Activated B cell treated with CpG ODN at 0.5 μM for 24 hours (primary cell): ENCODE data around the gene ANKRD55. TPM values are rescaled to one million over a fixed set of nuclear protein-coding genes. Genes with fewer than 3 reads are reported as not detected.
"Not testable (repeated sequence)": the region's sequence is repeated elsewhere in the genome, so short reads cannot be mapped to it uniquely, and the experiment has no call there.

ENCODE experiments used
- ATAC-seq: fragments of 200-7000 bp; cut with Tn5 transposase; one replicate; pipeline ENCODE4 v1.10.0; 2021; ENCODE audit warnings: low read depth, mild to moderate bottlenecking, moderate library complexity
- CTCF ChIA-PET: fragments of 350-600 bp; sonication (Branson Sonifier 250); formaldehyde crosslinking; loops from one replicate; lab custom pipeline; 2021; ENCODE audit warnings: antibody characterized with exemption; lab: Charles Lee
- POLR2A ChIA-PET: fragments of 350-600 bp; sonication (Branson Sonifier 250); formaldehyde crosslinking; loops from one replicate; lab custom pipeline; 2021; ENCODE audit warnings: antibody characterized with exemption; lab: Charles Lee
- DNase-seq: peaks from one replicate; pipeline ENCODE4 v3.0.0; 2022
- H3K27ac Mint-ChIP-seq: one replicate; pipeline ENCODE4 v1.8.0; 2020; ENCODE audit warnings: mixed read lengths
- H3K27me3 Mint-ChIP-seq: one replicate; pipeline ENCODE4 v1.8.0; 2021; ENCODE audit warnings: mixed read lengths
- H3K36me3 Mint-ChIP-seq: one replicate; pipeline ENCODE4 v1.8.0; 2021; ENCODE audit warnings: low read depth, mixed read lengths
- H3K4me1 Mint-ChIP-seq: one replicate; pipeline ENCODE4 v1.8.0; 2021; ENCODE audit warnings: mixed read lengths
- H3K4me3 Mint-ChIP-seq: one replicate; pipeline ENCODE4 v1.8.0; 2020; ENCODE audit warnings: mild to moderate bottlenecking, mixed read lengths
- H3K9me3 Mint-ChIP-seq: one replicate; pipeline ENCODE4 v1.8.0; 2020; ENCODE audit warnings: mixed read lengths
- intact Hi-C: fragments of 100-400 bp; cut with micrococcal nuclease; formaldehyde crosslinking; loops from one replicate; pipeline ENCODE4 v1.15.1; 2024
- total RNA-seq: library from RNA; stranded (reverse); gene quantifications from 2 replicates; pipeline ENCODE4 v1.2.3, GENCODE V29; 2022
- TF ChIP-seq, protein P1 (sequence below): fragments of 200-600 bp; IDR thresholded peaks from one replicate; pipeline ENCODE4 v1.8.0; 2022; ENCODE audit warnings: antibody characterized with exemption, mild to moderate bottlenecking

The ANKRD55 gene
- total RNA-seq, 1 donor from 2014 or later = not detected

DNA sequence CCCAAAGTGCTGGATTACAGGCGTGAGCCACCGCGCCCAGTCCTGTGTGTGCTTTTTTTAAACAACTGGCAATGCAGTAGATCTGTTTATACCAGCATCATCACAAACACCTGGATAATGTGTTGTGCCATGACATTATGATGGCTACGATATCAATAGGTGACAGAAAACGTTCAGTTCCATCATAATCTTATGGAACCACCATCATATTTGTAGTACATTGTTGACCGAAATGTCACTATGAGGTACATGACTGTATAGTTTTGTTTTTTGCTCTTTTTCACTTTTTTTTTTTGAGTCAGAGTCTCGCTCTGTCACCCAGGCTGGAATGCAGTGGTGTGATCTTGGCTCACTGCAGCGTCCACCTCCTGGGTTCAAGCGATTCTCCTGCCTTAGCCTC lies 24.4 kb downstream of the ANKRD55 start:
- H3K36me3 Mint-ChIP-seq = no peaks in the 10 kb centered on the region
- TF ChIP-seq, protein P1, sequence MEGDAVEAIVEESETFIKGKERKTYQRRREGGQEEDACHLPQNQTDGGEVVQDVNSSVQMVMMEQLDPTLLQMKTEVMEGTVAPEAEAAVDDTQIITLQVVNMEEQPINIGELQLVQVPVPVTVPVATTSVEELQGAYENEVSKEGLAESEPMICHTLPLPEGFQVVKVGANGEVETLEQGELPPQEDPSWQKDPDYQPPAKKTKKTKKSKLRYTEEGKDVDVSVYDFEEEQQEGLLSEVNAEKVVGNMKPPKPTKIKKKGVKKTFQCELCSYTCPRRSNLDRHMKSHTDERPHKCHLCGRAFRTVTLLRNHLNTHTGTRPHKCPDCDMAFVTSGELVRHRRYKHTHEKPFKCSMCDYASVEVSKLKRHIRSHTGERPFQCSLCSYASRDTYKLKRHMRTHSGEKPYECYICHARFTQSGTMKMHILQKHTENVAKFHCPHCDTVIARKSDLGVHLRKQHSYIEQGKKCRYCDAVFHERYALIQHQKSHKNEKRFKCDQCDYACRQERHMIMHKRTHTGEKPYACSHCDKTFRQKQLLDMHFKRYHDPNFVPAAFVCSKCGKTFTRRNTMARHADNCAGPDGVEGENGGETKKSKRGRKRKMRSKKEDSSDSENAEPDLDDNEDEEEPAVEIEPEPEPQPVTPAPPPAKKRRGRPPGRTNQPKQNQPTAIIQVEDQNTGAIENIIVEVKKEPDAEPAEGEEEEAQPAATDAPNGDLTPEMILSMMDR = no peak
- peaks cover 6% of the 10 kb centered on the region for H3K27me3 Mint-ChIP-seq
- H3K27ac Mint-ChIP-seq = no peak overlapping the region
- intact Hi-C loops = no loop called here
- ATAC-seq (no peak), DNase-seq (no peak)
- no peaks in the 10 kb centered on the region for H3K4me1 Mint-ChIP-seq
- POLR2A ChIA-PET = no interaction called here
- H3K9me3 Mint-ChIP-seq = peaks cover 3% of the 10 kb centered on the region
- no peak overlapping the region for H3K4me3 Mint-ChIP-seq
- CTCF ChIA-PET = interaction anchor here (1.0 kb wide), 1 partner anchor 7 kb away, joined by 3 read pairs; no protein-coding TSS in a partner anchor

DNA sequence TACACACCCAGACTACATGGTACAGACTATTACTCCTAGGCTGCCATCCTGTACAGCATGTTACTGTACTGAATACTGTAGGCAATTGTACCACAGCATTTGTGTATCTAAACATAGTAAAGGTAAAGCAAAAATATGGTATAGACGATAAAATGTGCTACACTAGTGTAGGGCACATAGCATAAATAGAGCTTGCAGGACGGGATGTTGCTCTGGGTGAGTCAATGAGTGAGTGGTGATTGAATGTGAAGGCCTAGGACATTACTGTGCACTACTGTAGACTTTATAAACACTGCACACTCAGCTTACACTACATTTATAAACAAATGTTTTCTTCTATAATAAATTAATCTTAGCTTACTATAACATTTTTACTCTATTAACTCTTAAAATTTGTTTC lies 25.6 kb downstream of the ANKRD55 start:
- H3K36me3 Mint-ChIP-seq = no peaks in the 10 kb centered on the region
- TF ChIP-seq, protein P1 = no peak
- peaks cover 6% of the 10 kb centered on the region for H3K27me3 Mint-ChIP-seq
- intact Hi-C loops = no loop called here
- H3K27ac Mint-ChIP-seq = no peak overlapping the region
- DNase-seq (no peak), ATAC-seq (no peak)
- H3K4me1 Mint-ChIP-seq = no peaks in the 10 kb centered on the region
- H3K9me3 Mint-ChIP-seq = no peaks in the 10 kb centered on the region
- H3K4me3 Mint-ChIP-seq = no peak overlapping the region
- ChIA-PET POLR2A (interaction anchor here (0.6 kb wide), 1 partner anchor 271 kb away, joined by 12 read pairs; no protein-coding TSS in a partner anchor), CTCF (interaction anchor here (0.6 kb wide), 1 partner anchor 631 kb away, joined by 3 read pairs; no protein-coding TSS in a partner anchor)

DNA sequence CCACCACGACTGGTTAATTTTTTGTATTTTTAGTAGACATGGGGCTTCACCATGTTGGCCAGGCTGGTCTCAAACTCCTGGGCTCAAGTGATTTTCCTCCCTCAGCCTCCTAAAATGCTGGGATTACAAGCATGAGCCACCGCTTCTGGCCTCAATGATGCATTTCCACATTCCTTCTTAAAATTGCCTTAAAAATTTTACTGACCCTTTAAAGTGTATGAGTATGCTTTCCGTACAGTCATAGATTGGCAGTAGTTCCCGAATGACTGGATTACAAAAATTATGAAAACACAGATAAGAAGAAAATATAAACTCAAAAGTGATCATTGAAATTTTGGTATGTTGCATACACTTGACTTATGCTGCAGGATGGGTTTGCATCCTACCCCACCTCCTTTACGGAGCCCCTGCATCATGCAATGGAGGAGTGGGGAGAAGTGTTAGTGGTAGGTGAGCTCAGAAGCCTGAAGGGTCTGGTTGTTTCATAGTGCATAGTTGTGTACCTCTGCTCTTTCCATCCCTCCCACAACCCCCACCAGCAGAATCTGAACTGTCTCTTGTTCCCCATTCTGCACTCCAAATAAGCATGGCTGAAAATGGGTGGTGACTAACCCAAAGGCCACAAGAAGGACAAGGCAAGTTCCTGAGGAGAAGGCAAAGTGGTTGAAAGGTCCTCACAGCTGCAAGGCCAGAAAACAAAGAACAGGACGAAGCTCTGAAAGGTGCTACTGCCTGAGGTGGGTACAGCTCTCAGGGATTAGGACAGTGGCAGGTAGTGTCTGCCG lies 26.8 kb downstream of the ANKRD55 start:
- H3K36me3 Mint-ChIP-seq = no peaks in the 10 kb centered on the region
- DNase-seq (no peak), ATAC-seq (no peak)
- no peak overlapping the region for H3K4me3 Mint-ChIP-seq
- H3K27me3 Mint-ChIP-seq = peaks cover 6% of the 10 kb centered on the region
- POLR2A ChIA-PET = no interaction called here
- H3K4me1 Mint-ChIP-seq = peaks cover 3% of the 10 kb centered on the region
- CTCF ChIA-PET = interaction anchor here (0.7 to 1.5 kb wide), 2 partner anchors 250 to 270 kb away, joined by 3 to 5 read pairs; no protein-coding TSS in a partner anchor
- TF ChIP-seq, protein P1 = no peak
- no peaks in the 10 kb centered on the region for H3K9me3 Mint-ChIP-seq
- intact Hi-C loops = no loop called here
- no peak overlapping the region for H3K27ac Mint-ChIP-seq

DNA sequence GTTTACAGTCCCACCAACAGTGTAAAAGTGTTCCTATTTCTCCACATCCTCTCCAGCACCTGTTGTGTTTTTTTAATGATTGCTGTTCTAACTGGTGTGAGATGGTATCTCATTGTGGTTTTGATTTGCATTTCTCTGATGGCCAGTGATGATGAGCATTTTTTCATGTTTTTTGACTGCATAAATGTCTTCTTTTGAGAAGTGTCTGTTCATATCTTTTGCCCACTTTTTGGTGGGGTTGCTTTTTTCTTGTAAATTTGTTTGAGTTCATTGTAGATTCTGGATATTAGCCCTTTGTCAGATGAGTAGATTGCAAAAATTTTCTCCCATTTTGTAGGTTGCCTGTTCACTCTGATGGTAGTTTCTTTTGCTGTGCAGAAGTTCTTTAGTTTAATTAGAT lies 29.2 kb downstream of the ANKRD55 start:
- CTCF ChIA-PET, H3K9me3 Mint-ChIP-seq, POLR2A ChIA-PET, DNase-seq, H3K27me3 Mint-ChIP-seq, H3K27ac Mint-ChIP-seq, H3K4me3 Mint-ChIP-seq, H3K4me1 Mint-ChIP-seq, ATAC-seq, H3K36me3 Mint-ChIP-seq: not testable (repeated sequence)
- intact Hi-C loops = loop anchor here (5.0 kb wide), 2 partner anchors 512 to 862 kb away; no protein-coding TSS in a partner anchor

DNA sequence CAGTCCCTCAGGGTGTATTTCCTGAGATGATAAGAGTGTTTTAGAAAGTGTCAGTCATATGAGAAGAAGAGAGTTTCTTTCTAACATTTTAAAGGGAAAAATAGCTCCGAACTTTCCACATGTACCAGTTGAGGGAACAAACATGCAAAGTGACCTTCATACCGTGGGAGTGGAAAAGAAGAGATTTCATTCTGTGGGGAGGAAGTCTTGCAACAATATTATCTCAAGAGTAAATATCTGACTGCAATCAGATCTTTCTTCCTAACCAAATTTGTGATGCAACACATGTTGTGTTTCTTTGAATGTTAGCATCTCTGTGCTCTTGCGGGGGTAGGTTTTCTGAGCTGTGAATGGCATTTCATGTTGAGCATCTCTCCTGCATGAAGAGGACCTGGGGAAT lies 30.6 kb downstream of the ANKRD55 start:
- Mint-ChIP-seq H3K4me1 (peaks cover 4% of the 10 kb centered on the region), H3K36me3 (no peaks in the 10 kb centered on the region), H3K27ac (no peak overlapping the region), H3K9me3 (no peaks in the 10 kb centered on the region), H3K4me3 (no peak overlapping the region), H3K27me3 (no peaks in the 10 kb centered on the region)
- DNase-seq (no peak), ATAC-seq (no peak)
- TF ChIP-seq, protein P1 = no peak
- intact Hi-C loops = loop anchor here (5.0 kb wide), 2 partner anchors 510 to 860 kb away; no protein-coding TSS in a partner anchor
- CTCF ChIA-PET = interaction anchor here (3.4 kb wide), 1 partner anchor 266 kb away, joined by 76 read pairs; no protein-coding TSS in a partner anchor
- POLR2A ChIA-PET = no interaction called here

DNA sequence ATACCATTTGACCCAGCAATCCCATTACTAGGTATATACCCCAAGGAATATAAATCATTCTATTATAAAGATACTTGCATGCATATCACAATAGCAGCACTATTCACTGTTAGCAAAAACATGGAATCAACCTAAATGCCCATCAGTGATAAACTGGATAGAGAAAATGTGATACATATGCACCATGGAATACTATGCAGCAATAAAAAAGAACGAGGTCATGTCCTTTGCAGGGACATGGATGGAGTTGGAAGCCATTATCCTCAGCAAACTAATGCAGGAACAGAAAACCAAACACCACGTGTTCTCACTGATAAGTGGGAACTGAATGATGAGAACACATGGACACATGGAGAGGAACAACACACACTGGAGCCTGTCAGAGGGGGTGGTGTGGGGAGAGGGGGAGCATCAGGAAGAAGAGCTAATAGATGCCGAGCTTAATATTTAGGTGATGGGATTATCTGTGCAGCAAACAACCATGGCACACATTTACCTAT lies 31.3 kb downstream of the ANKRD55 start:
- H3K36me3 Mint-ChIP-seq, H3K27ac Mint-ChIP-seq, H3K9me3 Mint-ChIP-seq, H3K27me3 Mint-ChIP-seq, DNase-seq, ATAC-seq, H3K4me3 Mint-ChIP-seq, H3K4me1 Mint-ChIP-seq: not testable (repeated sequence)
- intact Hi-C loops = loop anchor here (1.0 to 5.0 kb wide), 8 partner anchors 207 to 1030 kb away; no protein-coding TSS in a partner anchor
- ChIA-PET CTCF (interaction anchor here (0.7 to 3.4 kb wide), 7 partner anchors 7 to 793 kb away, joined by 3 to 76 read pairs (median 4); no protein-coding TSS in a partner anchor), POLR2A (interaction anchor here (1.1 to 1.4 kb wide), 2 partner anchors 207 to 225 kb away, joined by 4 read pairs; partner anchors contain the start of gene IL6ST)
